HG02588 (cell line): Measurements from ENCODE around the gene CARD14.
A peak's percentile ranks its signal among the peaks of the same experiment; 100 is the strongest.

Experiments used
- ATAC-seq: cut with Tn5 transposase; IDR thresholded peaks from one replicate; pipeline ENCODE4 v1.9.1; 2021; ENCODE audit warnings: mild to moderate bottlenecking, moderate library complexity; ENCODE audit not compliant: unreplicated experiment

CARD14 gene

GRCh38 chr17:80169784-80170500 is at the start of gene CARD14:
TSS of gene CARD14 (plus strand) at chr17:80170030. CDS start at chr17:80181439, 11,409 bp downstream.
- ATAC-seq = no peak

- ATAC-seq = no peak
Observed at GRCh38 chr17:80122026-80122575, 47.7 kb upstream of the CARD14 start.

GRCh38 chr17:80122926-80123505 is 46.8 kb upstream of the CARD14 start:
- no peak for ATAC-seq

- no peak for ATAC-seq
Observed at GRCh38 chr17:80123791-80124190, 46.0 kb upstream of the CARD14 start.

- no peak for ATAC-seq
Observed at GRCh38 chr17:80124351-80124981, 45.4 kb upstream of the CARD14 start.

GRCh38 chr17:80125656-80126448 is 44.0 kb upstream of the CARD14 start:
- no peak for ATAC-seq

GRCh38 chr17:80126449-80126715 is 43.4 kb upstream of the CARD14 start:
- ATAC-seq = no peak

GRCh38 chr17:80129006-80129565 is 40.7 kb upstream of the CARD14 start:
- no peak for ATAC-seq

GRCh38 chr17:80130992-80131391 is 38.8 kb upstream of the CARD14 start:
- ATAC-seq = no peak

GRCh38 chr17:80132906-80133625 is 36.8 kb upstream of the CARD14 start:
- ATAC-seq = no peak

- ATAC-seq = no peak
Observed at GRCh38 chr17:80133626-80133970, 36.2 kb upstream of the CARD14 start.

- ATAC-seq = no peak
Observed at GRCh38 chr17:80137131-80137530, 32.7 kb upstream of the CARD14 start.

GRCh38 chr17:80138856-80139426 is 30.9 kb upstream of the CARD14 start:
- no peak for ATAC-seq

- ATAC-seq = no peak
Observed at GRCh38 chr17:80141463-80142165, 28.2 kb upstream of the CARD14 start.

- ATAC-seq = no peak
Observed at GRCh38 chr17:80142929-80143328, 26.9 kb upstream of the CARD14 start.

- ATAC-seq = no peak
Observed at GRCh38 chr17:80145076-80146075, 24.5 kb upstream of the CARD14 start.

- ATAC-seq = peak; percentile 19
Observed at GRCh38 chr17:80146121-80147034, 23.5 kb upstream of the CARD14 start.
